Epithelial cell of esophagus (primary cell): ENCODE measurements around the gene RBFOX1.

Experiments
- DNase-seq: peaks from one replicate; pipeline ENCODE4 v3.0.0; 2010; ENCODE audit warnings: low read depth
- H3K4me3 ChIP-seq: 2 replicates; pipeline ENCODE4 v1.5.1; 2011; ENCODE audit warnings: mild to moderate bottlenecking, low read length, control low read depth
- CTCF ChIP-seq: IDR thresholded peaks from 2 replicates; pipeline ENCODE4 v1.5.1; 2011; ENCODE audit warnings: low read depth, mild to moderate bottlenecking, low read length, control low read depth, inconsistent platforms; ENCODE audit not compliant: insufficient read depth; ENCODE audit errors: missing control alignments

The RBFOX1 gene

DNA sequence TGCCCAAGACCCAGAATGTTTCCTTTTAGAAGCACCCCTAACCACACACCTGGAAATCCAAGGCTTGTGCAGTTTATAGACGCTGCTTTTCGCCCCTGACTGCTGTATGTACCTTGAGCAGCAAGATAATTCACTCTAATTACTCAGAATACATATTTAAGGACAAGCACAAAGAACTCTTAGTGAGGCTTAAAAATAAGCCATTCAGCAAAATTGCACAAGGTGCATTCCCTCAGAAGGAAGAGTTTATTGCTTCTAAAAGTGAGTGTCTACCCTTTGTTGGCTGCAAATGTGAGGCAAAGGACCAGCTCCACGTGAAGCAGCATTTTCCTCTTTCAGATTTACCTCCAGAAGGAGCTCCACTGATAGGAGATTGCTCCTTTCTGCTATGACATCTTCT lies 208.4 kb downstream of the RBFOX1 start:
- TF ChIP-seq CTCF, result no peak
- H3K4me3 ChIP-seq, result no peak overlapping the region
- DNase-seq, result no peak

DNA sequence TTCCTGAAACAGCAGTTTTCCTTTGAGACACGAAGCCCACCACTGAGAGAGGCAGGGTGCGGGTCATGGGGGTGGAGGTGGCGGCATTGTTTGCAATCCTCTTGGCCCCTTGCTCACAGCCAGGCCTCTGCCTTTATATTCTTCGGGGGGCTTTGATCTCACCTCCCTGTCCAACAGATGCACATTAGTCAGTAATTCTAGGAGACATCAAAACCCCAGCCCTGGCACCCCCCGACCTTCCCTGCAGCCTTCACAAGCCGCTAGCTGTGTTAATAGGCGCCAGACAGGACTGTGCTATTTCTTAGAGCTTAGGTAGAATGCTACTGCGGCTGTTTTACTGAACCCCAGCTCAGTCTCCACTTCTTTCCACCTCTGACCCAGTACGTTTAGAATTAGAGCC lies 212.6 kb downstream of the RBFOX1 start:
- DNase-seq, result no peak
- no peak overlapping the region for H3K4me3 ChIP-seq
- TF ChIP-seq CTCF, result no peak

DNA sequence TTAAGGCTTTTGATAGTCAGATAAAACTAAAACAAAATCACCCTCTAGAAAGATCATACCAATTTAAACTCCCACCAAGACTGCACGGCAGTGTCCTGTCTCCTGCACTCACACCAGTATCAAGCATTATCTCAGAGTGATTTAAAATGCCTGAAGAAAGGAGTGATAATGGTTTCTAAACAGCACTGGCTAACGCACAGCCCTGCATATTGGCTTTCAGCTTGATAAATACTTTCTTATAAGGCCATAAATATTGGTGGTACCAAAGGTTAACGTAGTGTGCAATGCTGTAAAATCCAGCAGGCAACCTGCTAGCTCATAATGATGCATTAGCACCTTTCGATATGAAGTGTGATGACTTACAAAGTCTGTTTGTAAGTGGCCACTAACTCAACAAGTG lies 214.3 kb downstream of the RBFOX1 start:
- no peak for DNase-seq
- TF ChIP-seq CTCF, result no peak
- no peak overlapping the region for H3K4me3 ChIP-seq

GRCh38 chr16:7547736-7548135 lies 215.1 kb downstream of the RBFOX1 start:
- no peak overlapping the region for H3K4me3 ChIP-seq
- no peak for TF ChIP-seq CTCF
- DNase-seq, result no peak

- H3K4me3 ChIP-seq, result no peak overlapping the region
- TF ChIP-seq CTCF, result no peak
- DNase-seq, result no peak
Observed at GRCh38 chr16:7548796-7549318, 216.2 kb downstream of the RBFOX1 start.

DNA sequence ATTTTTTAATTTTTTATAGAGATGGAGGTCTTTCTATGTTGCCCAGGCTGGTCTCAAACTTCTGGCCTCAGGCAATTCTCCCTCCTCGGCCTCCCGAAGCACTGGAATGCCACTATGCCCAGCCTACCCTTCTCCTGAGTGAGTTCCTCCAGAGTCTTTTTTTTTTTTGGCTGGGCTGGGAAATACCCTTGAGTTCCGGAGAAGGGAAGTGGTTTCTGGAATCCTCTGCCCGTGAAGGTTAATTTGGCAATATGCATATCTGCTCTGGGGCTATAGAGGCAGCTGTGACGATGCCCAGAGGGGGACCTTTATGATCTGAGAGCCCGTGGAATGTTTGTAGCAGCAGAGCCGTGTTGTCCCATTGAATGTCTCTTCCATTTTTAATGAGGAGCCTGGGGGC lies 217.5 kb downstream of the RBFOX1 start:
- no peak for DNase-seq
- no peak for TF ChIP-seq CTCF
- no peak overlapping the region for H3K4me3 ChIP-seq

- no peak overlapping the region for H3K4me3 ChIP-seq
- no peak for DNase-seq
- TF ChIP-seq CTCF, result no peak
Observed at GRCh38 chr16:7555459-7555858, 222.8 kb downstream of the RBFOX1 start.
